Uterus (tissue), 2 donors: ENCODE results near the gene STX16.

ENCODE experiments used
- CTCF ChIP-seq, 4 experiments: fragments of 200-600 bp in 2 of 4; fragments of 450-650 bp in 2 of 4; sonication (generic) in 2 of 4; IDR thresholded peaks; one replicate each; pipeline ENCODE4 v1.5.1; 2016 to 2019; ENCODE audit warnings: antibody characterized with exemption in 4 of 4, mild to moderate bottlenecking in 2 of 4, moderate library complexity in 1 of 4
- POLR2A ChIP-seq, 2 donors: fragments of 450-650 bp; IDR thresholded peaks; one replicate each; pipeline ENCODE4 v1.6.1; 2016; ENCODE audit warnings: antibody characterized with exemption in 2 of 2, mild to moderate bottlenecking in 1 of 2, moderate library complexity in 1 of 2

GRCh38 chr20:58614366-58614765 lies 36.7 kb upstream of the STX16 start:
- TF ChIP-seq POLR2A (IDR thresholded peaks at IDR 0.05) (no peak), CTCF (IDR thresholded peaks at IDR 0.05) (no peak)
